ENCODE measurements around the gene AGBL2.

- TF ChIP-seq CTCF (IDR thresholded peaks at IDR 0.05): no peak
- TF ChIP-seq POLR2A (IDR thresholded peaks at IDR 0.05): no peak
- no peak for TF ChIP-seq EP300 (IDR thresholded peaks at IDR 0.05; ENCODE audit: low read depth)
Observed at GRCh38 chr11:47651818-47652469, 63.2 kb downstream of the AGBL2 start.
